KG1 (cell line): ENCODE data around the gene PCBP4.
A peak's percentile ranks its signal among the peaks of the same experiment; 100 is the strongest.

Experiments
- DNase-seq: peaks from one replicate; lab custom pipeline; 2025; lab: John Stamatoyannopoulos, UW

The PCBP4 gene

DNA sequence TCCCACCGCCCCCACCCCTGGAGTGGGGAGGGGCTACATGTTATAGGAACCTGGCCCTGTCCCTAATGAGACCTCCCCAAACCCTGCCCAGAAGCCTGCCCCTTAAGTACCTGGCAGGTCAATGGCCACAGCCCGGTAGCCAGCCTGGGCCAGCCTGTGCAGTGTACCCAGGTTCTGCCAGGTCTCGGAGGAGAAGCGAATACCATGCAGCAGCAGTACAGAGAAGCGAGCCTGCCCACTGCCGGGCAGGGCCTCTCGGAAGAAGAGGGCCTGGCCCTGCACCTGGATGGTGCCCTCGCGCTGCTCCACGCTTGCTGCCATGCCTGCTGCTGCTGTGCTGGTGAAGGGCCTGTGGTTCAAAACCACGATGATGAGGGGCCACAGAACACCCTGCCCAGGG, 4.1 kb upstream of the PCBP4 start:
- no peak for DNase-seq

DNA sequence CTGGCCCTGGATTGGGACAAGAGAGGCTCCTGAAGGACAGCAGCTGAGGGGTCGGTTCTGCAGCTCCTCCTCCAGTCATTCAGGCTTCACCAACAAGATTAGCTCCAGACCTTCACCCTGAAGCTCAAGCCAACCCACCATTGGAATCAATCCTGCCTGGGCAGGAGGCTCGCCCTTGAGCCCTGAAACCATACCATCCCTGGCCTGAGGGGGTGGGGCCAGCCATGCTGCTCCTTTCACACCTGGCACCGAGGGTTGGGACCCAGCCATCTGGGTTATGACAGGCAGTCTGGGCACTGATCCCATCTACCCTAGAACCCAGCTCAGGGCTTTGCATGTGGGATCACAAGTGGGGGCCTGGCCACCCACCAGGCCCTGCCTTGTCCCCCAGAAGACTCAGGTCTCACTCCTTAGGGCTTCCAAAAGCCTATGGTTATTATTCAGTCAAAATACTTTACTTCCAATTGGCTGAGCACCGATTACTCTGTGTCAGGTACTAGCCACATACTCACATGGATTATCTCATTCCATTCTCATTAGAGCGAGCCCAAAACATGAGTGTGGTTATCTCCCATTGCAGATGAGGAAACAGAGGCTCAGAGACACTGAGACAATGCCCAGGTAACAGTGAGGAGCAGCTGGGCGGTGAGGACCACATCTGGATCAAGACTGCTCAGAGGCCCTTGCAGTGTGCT, 3.5 kb upstream of the PCBP4 start:
- DNase-seq, result no peak

DNA sequence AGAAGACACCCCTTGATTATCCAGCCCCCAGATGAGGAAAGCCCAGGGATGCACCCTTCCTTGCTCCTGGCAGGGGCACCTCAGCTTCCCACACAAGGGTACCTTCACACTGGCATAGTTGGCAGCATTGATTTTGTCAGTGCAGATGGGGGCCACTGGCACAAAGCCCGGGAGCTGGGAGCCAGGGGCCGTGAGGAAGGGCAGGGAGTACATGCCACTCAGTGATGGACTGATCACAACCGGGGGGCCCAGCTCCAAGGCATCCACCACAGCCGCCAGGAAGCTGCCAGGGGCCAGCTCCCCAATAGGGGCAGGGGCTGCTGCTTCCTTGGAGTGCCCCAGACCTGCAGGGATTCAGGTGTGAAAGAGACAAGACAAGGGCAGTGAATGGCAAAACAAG, 2.6 kb upstream of the PCBP4 start:
- no peak for DNase-seq

DNA sequence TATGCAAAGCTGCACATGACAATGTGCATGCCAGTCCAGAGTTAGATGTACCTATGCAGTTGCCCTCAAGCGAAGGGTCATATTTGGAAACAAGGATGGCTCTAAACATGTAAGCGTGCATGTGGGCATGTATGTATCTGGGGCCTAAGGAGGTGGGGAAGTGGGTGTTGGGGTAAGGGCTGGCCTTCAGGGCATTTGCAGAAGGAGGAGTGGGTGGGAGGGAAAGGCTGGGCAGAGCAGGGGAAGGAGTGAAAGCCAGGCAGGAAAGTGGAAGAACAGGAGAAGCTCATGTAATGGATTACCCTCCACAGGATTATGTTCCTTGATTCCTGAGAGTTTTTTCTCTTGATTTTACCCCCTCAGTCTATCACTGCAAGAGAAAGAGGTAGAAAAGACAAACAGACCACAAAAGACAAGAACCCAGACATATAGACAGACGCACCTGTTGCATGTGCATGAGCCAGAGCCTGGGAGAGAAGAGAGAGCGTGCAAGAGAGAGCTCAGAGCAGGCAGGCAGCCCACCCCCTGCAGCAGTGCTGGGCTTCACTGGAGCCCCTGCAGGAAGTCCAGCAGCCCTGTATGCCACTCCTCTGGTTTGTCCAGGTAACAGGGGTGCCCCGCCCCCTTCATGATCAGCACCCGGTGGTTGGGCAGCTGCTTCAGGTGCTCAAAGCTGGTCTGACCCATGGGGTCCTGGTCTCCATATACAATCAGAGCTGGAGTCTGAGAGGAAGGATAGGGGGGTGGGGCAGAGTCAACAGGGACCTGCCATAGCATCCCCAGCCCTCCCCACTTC, 1.8 kb upstream of the PCBP4 start:
- no peak for DNase-seq

DNA sequence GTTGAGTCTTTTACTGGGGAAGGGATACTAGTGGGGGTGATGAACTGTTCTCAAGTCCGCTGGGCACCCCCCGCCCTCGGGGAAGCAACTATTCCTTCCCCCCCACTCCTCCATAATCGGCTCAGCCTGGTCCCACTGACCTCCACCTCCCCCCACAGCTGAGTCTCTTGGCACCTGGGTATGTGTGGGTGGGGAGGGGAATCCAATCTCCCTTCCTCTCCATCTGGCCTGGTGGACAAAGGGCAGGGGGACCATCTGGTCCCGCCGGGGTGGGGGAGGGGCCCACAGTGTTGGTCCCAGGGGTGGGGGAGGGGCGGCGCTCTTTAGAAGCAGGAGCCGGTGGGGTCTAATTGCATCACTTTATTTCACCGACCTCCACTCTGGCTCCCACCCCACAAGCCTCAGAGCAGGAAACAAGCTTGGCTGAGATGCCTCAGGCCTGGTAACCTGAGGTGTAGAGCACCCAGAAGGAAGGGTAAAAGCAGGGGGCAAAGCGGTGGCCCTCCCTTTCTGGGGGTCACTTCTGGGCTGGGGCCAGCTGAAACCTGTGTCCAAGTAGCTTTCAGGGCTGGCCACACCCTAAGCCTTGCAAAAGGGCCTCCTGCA, 1.0 kb upstream of the PCBP4 start:
- no peak for DNase-seq

DNA sequence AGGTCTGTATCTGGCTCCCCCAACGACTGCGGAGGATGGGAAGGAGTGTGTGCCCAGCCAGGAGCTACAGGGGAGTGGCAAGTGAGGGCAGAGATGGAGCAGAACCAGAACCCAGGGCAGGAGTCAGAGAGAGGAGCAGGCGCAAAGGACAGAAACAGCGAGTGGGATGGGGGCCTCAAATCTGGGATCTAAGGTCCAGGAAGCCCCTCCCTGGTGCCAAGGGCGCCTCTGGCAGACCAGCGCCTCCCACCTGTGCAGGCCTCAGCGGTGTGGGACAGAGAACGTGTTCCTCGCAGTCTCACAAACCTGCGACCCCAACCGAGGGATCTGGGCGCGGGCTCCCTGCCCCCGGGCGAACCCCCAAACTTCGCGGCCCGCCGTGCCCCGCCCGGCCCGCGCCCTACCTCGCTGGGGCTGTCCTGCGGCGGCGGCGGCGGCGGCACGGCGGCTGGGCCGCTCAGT, 301 bp downstream of the PCBP4 start:
- no peak for DNase-seq

DNA sequence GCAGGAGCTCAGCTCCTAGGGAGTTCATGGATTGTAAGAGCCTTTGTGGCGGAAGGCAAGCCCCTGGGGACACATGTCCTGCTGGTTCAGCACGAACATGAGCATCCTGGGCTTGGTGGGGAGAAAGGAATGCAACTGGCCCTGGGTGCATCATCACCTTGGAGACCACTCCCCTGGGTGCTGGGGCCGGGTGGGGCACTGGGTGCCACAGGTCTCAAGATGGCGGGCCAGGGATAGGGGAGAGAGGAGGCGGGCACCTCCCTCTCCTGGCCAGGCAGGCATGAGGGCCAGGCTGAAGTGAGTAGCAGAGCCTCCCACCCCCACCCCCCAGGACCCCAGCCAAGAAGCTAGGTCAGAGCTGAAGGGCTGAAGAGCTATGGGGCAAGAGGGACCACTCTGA, 768 bp downstream of the PCBP4 start:
- DNase-seq, result no peak

DNA sequence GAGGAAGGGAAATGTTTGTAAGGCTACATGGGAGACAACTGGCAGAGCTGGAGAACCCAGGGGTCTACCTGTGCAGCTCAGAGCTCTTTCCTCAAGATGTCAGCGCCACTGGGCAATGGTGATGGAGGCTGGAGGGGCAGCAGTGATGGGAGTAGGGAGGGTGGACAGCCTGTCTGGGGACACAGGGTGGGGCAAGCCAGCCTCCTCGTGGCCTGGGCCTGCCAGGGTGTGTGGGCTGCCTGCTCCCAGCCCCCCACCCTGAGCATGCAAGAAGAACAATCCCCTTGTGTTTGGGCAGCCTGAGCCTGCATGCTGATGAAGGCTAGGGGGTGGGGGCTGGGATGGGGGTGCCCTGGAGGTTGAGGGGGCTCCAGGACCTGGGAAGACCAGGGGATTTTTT, 1.2 kb downstream of the PCBP4 start:
- DNase-seq, result no peak

DNA sequence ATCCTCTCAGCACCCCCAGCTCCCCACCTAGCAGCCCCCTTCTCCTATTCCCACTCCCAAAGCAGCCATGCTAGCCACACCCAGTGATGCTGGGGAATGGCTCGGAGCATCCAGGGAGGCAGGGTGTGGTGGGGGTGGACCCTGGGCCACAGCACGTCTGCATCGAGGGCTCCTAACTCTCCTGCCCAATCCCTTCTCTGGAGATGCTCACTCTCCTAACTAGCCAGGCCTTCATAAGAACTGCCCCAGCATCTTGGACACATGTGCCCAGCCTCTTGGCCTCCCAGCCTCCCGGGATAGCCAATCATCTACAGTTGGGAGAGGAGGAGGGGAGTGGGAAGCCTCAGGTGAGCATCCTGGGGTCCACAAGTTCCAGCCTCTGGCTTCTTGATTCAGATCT, 2.7 kb downstream of the PCBP4 start:
- DNase-seq, result no peak

DNA sequence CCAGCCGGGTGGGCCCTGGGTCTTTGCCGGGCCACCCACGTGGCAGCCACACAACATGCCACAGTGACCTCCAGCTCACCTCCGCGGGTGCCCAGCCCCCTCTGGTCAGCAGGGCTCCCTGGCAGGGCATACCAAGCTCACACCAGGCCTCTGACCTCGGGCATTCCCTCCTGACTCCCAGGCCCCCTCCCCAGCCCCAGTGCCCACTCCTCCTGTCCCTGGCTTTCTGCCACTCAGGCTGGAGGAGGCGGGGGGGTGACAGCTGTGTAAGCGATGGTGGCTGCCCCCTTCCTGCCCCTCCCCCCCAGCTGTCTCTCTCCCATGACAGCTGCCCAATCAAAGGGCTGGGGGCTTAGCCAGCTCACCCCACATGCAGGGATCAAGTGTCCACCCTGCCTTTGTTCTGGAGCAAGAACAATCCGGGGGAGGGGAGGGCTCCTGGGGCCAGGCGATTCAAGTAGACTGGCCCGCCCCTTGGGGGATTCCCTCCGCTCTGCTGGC, 3.3 kb downstream of the PCBP4 start:
- DNase-seq, result no peak

DNA sequence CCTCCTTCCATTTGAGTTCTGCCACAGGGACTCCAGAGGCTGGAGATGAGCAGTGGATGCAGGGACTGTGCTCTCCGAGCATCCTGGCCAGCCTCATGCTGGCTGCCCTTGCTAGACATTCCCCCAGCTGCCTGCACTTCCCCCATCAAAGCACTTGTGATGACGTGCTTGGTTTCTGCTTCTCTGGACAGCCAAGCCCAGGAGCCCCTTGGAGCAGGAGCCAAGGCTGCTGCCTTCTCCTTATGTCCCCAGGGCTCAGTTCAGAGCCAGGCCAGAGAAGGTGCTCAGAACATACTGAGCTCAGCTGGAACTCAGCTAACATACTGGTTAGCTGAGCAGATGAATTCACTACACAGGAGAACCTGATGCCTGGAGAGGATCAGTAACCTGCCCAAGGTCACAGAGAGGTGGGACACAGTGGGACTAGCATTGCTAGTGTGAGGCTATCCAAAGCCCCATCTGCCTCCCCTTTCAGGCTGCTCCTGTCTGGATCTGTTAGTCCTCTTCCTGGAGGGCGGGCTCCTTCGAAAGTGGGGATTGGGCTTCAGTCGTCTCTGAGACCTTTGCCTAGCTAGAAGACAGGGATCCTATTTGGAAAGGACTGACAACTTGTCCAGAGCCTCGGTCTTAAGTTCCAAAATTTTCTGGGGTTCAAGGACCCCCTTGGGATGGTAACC, 4.3 kb downstream of the PCBP4 start:
- no peak for DNase-seq

DNA sequence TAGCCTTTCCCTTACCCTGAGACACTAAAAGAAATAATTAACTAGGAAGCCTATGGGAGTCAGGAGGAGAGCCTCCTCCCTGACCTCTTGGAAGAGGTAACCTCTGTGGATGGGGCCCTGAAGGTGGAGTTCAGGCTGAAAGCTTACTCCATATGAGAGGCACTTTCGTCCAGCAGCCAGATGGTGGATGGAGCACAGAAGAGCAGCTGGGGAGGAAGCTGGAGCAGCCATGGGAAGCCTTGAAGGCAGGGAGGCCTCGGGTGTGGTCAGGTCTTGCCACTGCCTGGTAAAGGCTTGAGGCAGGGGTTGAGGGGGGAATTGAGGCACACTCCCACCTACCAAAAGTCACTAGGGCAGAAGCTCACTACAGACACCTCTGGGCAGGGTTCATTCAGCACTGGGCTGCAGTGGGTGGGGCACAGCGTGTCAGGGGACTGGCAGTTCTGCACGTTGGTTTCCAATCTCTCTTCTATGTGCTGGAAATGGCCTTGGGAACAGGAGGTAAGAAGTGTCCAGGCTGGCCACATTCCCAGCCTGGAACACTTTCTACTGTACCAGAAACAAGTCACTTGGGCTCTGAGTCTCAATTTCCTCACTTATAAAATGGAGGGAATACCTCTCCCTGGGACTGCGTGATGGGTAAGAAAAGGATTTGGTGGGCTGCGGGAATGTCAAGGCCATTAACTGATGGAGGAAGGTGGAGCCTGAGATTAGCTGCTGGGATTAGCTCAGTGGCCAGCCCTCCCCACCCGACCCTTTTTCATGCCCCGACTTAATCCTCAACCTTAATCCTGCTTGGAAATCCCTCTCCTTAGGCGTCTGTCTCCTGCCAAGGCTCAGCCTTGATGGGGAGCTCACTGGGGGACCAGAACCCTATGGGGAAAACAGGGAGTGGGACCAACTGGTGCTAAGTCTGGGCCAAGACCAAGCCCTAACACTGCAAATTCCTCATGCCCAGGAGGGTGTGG, 5.4 kb downstream of the PCBP4 start:
- no peak for DNase-seq

DNA sequence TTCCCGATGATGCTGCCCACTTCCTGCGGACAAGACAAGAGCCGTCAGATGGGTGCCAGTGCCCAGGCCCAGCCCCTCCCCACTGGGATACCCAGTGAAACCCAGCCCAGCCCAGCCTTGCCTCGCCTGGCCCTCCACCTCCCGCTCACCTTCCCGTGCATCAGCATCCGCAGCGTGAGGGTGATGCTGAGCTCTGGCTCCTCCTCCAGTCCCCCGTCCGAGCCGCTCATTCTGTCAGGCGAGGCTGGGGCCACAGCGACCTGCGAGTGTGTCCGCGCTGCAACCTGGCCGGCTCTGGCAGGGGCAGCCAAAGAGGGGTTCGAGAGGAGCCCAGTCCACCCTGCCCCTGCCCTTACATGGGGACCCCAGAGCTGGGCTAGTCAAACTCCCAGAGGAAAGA, 6.2 kb downstream of the PCBP4 start:
- no peak for DNase-seq

DNA sequence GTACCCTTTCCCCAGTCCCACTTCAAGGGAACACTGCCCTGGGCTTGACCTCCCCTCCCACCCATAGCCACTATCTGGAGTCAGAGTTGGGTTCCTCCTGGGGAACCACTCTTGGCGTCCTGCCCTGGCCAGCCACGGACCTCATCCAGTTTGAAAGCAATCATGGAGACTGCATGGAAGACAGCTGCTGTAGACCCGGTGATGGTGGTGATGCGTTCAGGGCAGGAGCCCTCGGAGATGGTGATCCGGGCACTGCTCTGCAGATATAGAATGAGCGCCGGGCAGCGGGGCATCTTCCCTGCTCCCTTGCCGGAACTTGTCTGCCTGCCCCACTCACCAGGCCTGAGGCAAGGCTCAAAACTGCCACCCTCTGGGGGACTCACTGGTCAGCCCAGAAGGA, 6.9 kb downstream of the PCBP4 start:
- DNase-seq, result no peak

DNA sequence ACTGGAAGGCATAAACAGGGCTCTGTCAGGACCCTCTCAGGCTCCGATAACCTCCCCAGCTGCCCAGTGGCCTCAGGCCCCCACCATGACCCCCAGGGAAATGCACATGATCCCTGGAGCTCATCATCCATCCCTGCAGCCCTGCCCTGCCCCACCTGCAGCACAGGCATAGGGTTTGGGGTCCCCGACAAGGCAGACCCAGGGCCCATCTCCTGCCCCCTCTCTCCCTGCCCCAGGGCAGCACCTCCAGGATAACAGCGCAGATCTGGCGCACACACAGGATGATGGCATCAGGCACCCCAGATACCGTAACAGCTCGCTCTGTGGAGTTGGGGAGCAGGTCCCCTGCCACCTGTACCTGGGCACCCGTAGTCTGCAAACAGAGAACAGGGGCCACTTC, 7.6 kb downstream of the PCBP4 start:
- DNase-seq, result no peak

DNA sequence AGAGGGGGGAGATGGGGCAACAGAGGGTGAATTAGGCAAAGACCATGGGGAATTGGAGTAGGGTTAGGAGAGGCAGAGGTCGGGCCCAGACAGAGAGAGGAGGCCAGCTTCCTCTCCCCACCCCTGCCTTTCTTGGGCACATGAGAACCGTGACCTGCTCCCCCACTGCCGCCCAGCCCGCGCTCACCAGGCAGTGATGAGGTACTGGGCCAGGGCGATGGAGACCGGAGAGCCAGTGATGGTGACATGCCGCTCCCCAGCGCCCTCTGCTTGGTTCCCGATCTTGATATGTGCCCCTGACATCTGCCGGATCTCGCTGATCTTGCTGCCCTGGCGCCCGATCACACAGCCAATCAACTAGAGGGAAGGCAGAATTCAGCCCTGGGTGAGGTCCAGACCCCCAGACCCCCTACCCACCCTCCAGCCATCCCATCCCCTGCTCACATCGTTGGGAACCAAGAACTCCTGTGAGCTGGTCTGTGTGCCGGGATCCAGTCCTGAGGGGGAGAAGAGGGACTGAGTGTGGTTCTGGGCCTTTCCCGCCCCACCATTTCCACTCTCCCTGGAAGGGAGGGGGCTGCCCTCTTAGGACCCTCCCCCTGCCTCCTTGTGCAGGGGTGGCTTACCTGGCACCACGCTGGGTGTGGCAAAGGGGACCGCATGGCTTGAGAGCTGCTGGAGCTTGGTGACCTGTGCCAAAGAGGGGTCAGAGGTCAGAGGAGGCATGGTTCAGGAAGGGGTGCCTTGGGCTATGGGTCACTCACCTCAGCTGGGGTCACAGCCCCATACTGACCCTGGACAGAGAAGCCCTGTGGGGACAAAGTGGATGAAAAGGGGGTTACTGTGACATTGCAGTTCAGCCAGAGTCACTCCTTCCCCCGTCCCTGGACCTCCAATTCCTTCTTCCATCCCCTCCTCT, 8.4 kb downstream of the PCBP4 start:
- no peak for DNase-seq

DNA sequence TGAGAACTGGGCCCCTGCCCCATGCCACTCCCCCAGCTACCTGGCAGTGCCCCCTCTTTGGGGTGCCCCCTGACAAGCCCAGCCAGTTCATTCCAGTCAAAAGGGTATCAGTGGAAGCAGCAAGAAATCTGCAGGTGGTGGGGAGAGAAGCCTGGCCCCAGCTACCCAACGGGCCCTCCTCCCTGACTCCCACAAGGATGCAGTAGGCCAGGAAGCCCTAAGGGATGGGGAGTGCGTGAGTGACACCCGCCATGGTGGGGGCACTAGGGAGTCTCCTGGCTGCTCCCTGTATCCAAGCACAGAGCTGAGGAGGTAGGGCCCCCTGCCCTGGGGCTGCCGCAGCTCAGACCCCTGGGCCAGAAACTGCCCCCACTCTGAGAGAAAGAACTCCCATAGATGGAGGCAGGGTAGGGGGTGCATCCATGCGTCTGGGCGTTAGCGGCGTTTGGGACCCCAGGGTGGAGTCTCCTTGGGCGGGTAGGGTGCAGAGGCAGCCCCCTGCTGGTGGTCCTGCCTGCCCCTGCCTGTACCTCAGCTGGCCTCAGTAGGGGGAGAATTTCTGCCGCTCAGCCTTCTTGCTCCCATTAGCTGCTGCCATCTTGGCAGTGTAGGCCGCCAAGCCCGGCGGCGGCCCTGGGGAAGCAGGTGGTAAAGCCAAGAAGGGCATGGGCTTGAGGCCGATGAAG, 9.6 kb downstream of the PCBP4 start:
- DNase-seq, result no peak

DNA sequence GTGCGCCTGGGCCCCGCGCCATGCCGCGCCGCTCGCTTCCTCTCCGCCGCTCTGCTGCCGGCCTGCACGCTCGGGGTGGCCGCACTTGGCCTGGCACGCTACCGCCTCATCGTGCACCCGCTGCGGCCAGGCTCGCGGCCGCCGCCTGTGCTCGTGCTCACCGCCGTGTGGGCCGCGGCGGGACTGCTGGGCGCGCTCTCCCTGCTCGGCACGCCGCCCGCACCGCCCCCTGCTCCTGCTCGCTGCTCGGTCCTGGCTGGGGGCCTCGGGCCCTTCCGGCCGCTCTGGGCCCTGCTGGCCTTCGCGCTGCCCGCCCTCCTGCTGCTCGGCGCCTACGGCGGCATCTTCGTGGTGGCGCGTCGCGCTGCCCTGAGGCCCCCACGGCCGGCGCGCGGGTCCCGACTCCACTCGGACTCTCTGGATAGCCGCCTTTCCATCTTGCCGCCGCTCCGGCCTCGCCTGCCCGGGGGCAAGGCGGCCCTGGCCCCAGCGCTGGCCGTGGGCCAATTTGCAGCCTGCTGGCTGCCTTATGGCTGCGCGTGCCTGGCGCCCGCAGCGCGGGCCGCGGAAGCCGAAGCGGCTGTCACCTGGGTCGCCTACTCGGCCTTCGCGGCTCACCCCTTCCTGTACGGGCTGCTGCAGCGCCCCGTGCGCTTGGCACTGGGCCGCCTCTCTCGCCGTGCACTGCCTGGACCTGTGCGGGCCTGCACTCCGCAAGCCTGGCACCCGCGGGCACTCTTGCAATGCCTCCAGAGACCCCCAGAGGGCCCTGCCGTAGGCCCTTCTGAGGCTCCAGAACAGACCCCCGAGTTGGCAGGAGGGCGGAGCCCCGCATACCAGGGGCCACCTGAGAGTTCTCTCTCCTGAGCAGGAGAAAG, 11.1 kb downstream of the PCBP4 start:
- DNase-seq, result peak; percentile 16
